Hepatocyte (in vitro differentiated cells): ENCODE data around the gene CNGA3. TPM values are rescaled to one million over a fixed set of nuclear protein-coding genes. Genes with fewer than 3 reads are reported as not detected.

Experiments
- DNase-seq: peaks from one replicate; pipeline ENCODE4 v3.0.0-alpha.2; 2016; ENCODE audit warnings: low spot score
- H2AFZ ChIP-seq: fragments of 200-600 bp; sonication (generic); 2 replicates; pipeline ENCODE4 v1.6.0; 2016; ENCODE audit warnings: antibody characterized with exemption, mild to moderate bottlenecking
- H3K27ac ChIP-seq: fragments of 200-600 bp; sonication (generic); 2 replicates; pipeline ENCODE4 v1.5.1; 2016; ENCODE audit warnings: mild to moderate bottlenecking
- H3K27me3 ChIP-seq: fragments of 200-600 bp; sonication (generic); 2 replicates; pipeline ENCODE4 v1.6.1; 2016
- H3K36me3 ChIP-seq: fragments of 200-600 bp; sonication (generic); replicated peaks from 2 replicates; pipeline ENCODE4 v1.5.1; 2016; ENCODE audit warnings: low read depth; ENCODE audit not compliant: insufficient read depth
- H3K4me1 ChIP-seq: fragments of 200-600 bp; sonication (generic); 2 replicates; pipeline ENCODE4 v1.5.1; 2016; ENCODE audit warnings: mild to moderate bottlenecking, moderate library complexity; ENCODE audit not compliant: insufficient read depth
- H3K4me2 ChIP-seq: fragments of 200-600 bp; sonication (generic); 2 replicates; pipeline ENCODE4 v1.6.0; 2016
- H3K4me3 ChIP-seq: fragments of 200-600 bp; sonication (generic); 2 replicates; pipeline ENCODE4 v1.5.1; 2016; ENCODE audit warnings: mild to moderate bottlenecking
- H3K79me2 ChIP-seq: fragments of 200-600 bp; sonication (generic); 2 replicates; pipeline ENCODE4 v1.6.0; 2017; ENCODE audit warnings: mild to moderate bottlenecking
- H3K9me2 ChIP-seq: fragments of 200-600 bp; sonication (generic); replicated peaks from 2 replicates; pipeline ENCODE4 v1.6.0; 2017; ENCODE audit warnings: mild to moderate bottlenecking; ENCODE audit not compliant: insufficient read depth
- H3K9me3 ChIP-seq: fragments of 200-600 bp; sonication (generic); 2 replicates; pipeline ENCODE4 v1.5.1; 2016; ENCODE audit warnings: low read depth, mild to moderate bottlenecking
- H4K20me1 ChIP-seq: fragments of 200-600 bp; sonication (generic); 2 replicates; pipeline ENCODE4 v1.6.0; 2016; ENCODE audit warnings: mild to moderate bottlenecking; ENCODE audit not compliant: insufficient read depth, poor library complexity, severe bottlenecking
- CTCF ChIP-seq: fragments of 200-600 bp; sonication (generic); IDR thresholded peaks from 2 replicates; pipeline ENCODE4 v1.5.1; 2016; ENCODE audit warnings: antibody characterized with exemption, mild to moderate bottlenecking; ENCODE audit not compliant: poor library complexity
- EZH2 ChIP-seq: fragments of 200-600 bp; sonication (generic); IDR thresholded peaks from 2 replicates; pipeline ENCODE4 v1.6.1; 2016; ENCODE audit warnings: antibody characterized with exemption, mild to moderate bottlenecking, borderline replicate concordance
- EZH2phosphoT487 ChIP-seq: fragments of 200-600 bp; sonication (generic); IDR thresholded peaks from one replicate; pipeline ENCODE4 v1.6.1; 2018; ENCODE audit warnings: antibody characterized with exemption, mild to moderate bottlenecking, low read depth, moderate library complexity; ENCODE audit not compliant: unreplicated experiment, severe bottlenecking
- WGBS: methylation state at CpG from one replicate; pipeline ENCODE4 v1.1.6; 2016; ENCODE audit warnings: low lambda C conversion rate; ENCODE audit errors: missing lambda C conversion rate; 5-methylcytosine and 5-hydroxymethylcytosine counted together
- polyA plus RNA-seq: library from polyadenylated mRNA; unstranded; fragments of >200 nt; fragmentation: Nextera tagmentation; extraction: Ambion mirVana; gene quantifications from 2 replicates; pipeline ENCODE4 v1.2.1, GENCODE V29; 2016
- total RNA-seq: library from RNA; depleted of rRNA; stranded (reverse); fragments of >200 nt; gene quantifications from 2 replicates; pipeline ENCODE4 v1.2.3, GENCODE V29; 2014

Gene CNGA3
- total and polyA plus RNA-seq, 2 experiments from 2014 or later, result 0.13 TPM; not detected in 1

GRCh38 chr2:98369710-98370239 lies 23.5 kb downstream of the CNGA3 start:
- 86% methylated on average over 9 of the region's 9 CpGs for WGBS
- Histone ChIP-seq H3K27me3 (no peaks in the 10 kb centered on the region), H3K9me2 (no peaks in the 10 kb centered on the region), H3K27ac (no peak overlapping the region), H3K4me1 (no peaks in the 10 kb centered on the region), H3K4me2 (no peak overlapping the region), H2AFZ (no peak overlapping the region), H3K9me3 (no peaks in the 10 kb centered on the region), H4K20me1 (no peaks in the 10 kb centered on the region), H3K4me3 (no peak overlapping the region), H3K36me3 (no peaks in the 10 kb centered on the region), H3K79me2 (no peaks in the 10 kb centered on the region)
- no peak for DNase-seq
- no peak for TF ChIP-seq CTCF
- no peak for TF ChIP-seq EZH2
- no peak for TF ChIP-seq EZH2phosphoT487

- TF ChIP-seq CTCF (no peak), EZH2 (no peak), EZH2phosphoT487 (no peak)
- Histone ChIP-seq H3K27me3 (no peaks in the 10 kb centered on the region), H3K4me3 (no peak overlapping the region), H3K4me2 (no peak overlapping the region), H3K27ac (no peak overlapping the region), H3K79me2 (no peaks in the 10 kb centered on the region), H3K4me1 (no peaks in the 10 kb centered on the region), H3K9me3 (no peaks in the 10 kb centered on the region), H4K20me1 (no peaks in the 10 kb centered on the region), H3K36me3 (no peaks in the 10 kb centered on the region), H2AFZ (no peak overlapping the region), H3K9me2 (no peaks in the 10 kb centered on the region)
- WGBS, result 44% methylated on average over 4 of the region's 4 CpGs
- no peak for DNase-seq
Measured at GRCh38 chr2:98372121-98372520, 25.9 kb downstream of the CNGA3 start.

- no peak overlapping the region for H3K4me2 ChIP-seq
- H3K9me3 ChIP-seq, result no peaks in the 10 kb centered on the region
- peaks cover under 1% of the 10 kb centered on the region for H3K27me3 ChIP-seq
- no peak for TF ChIP-seq CTCF
- TF ChIP-seq EZH2, result no peak
- no peak for TF ChIP-seq EZH2phosphoT487
- H2AFZ ChIP-seq, result no peak overlapping the region
- no peak overlapping the region for H3K27ac ChIP-seq
- no peaks in the 10 kb centered on the region for H3K9me2 ChIP-seq
- no peaks in the 10 kb centered on the region for H3K4me1 ChIP-seq
- WGBS, result 81% methylated on average over 5 of the region's 5 CpGs
- H3K4me3 ChIP-seq, result no peak overlapping the region
- H3K79me2 ChIP-seq, result no peaks in the 10 kb centered on the region
- no peak for DNase-seq
- no peaks in the 10 kb centered on the region for H3K36me3 ChIP-seq
- H4K20me1 ChIP-seq, result no peaks in the 10 kb centered on the region
Measured at GRCh38 chr2:98372579-98372978, 26.3 kb downstream of the CNGA3 start.

- Histone ChIP-seq H3K9me3 (no peaks in the 10 kb centered on the region), H3K27ac (no peak overlapping the region), H3K36me3 (no peaks in the 10 kb centered on the region), H3K9me2 (no peaks in the 10 kb centered on the region), H4K20me1 (no peaks in the 10 kb centered on the region), H3K4me1 (no peaks in the 10 kb centered on the region), H3K27me3 (peaks cover 10% of the 10 kb centered on the region), H3K4me3 (no peak overlapping the region), H3K4me2 (no peak overlapping the region), H3K79me2 (no peaks in the 10 kb centered on the region), H2AFZ (no peak overlapping the region)
- no peak for TF ChIP-seq EZH2phosphoT487
- no peak for TF ChIP-seq EZH2
- TF ChIP-seq CTCF, result no peak
- no peak for DNase-seq
- 50% methylated on average over 5 of the region's 5 CpGs for WGBS
Measured at GRCh38 chr2:98374286-98374685, 28.0 kb downstream of the CNGA3 start.
